Measurements from ENCODE around the gene FAM135A. TPM values are rescaled to one million over a fixed set of nuclear protein-coding genes. Genes with fewer than 3 reads are reported as not detected.
"Not testable (repeated sequence)": the region's sequence is repeated elsewhere in the genome, so short reads cannot be mapped to it uniquely, and the experiment has no call there.

FAM135A gene
- total and polyA plus RNA-seq, 2 donors (not counting 1 experiment from before 2014, with no cell fraction given): 3.9 to 30.6 TPM

DNA sequence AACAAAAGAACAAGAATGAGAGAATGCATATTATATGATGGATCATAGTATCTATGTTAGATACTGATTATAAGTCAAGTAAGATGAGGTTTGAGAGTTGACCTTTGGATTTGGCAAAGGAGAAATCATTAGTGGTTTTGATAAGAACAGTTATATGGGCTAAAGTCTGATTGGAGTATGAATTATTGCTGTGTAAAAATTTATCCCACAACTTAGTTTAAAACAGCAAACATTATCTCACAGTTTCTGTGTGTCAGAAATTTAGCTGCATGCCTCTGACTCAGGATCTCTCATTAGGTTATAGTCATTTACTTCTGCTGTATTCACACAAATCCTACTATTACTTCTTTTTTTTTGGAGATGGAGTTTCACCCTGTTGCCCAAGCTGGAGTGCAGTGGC is 56.7 kb downstream of the FAM135A start:
- no peaks in the 10 kb centered on the region for H3K79me2 ChIP-seq (ENCODE audit: control insufficient read depth, insufficient read depth, low read length)
- no peak overlapping the region for H3K4me2 ChIP-seq (replicated peaks; ENCODE audit: low read depth, low read length, poor library complexity, severe bottlenecking)
- H3K36me3 ChIP-seq (replicated peaks in 1 of 2; ENCODE audit: control extremely low read depth in 1 of 2, control insufficient read depth in 1 of 2, extremely low read depth in 1 of 2, insufficient read depth in 2 of 2, low read length in 1 of 2): peaks cover 0 to 12% of the 10 kb centered on the region in 2 experiments
- POLR2A ChIA-PET: no interaction called here
- H3K9me3 ChIP-seq (ENCODE audit: control extremely low read depth in 1 of 3, control insufficient read depth in 2 of 3, insufficient read depth in 1 of 3, low read length in 2 of 3): no peaks in the 10 kb centered on the region
- no peak overlapping the region for H3K4me3 ChIP-seq (ENCODE audit: control extremely low read depth in 1 of 5, extremely low read depth in 1 of 5, insufficient read depth in 1 of 5, low read depth in 2 of 5, low read length in 4 of 5)
- no peak overlapping the region for H3K27ac Mint-ChIP-seq
- H3K9ac ChIP-seq (ENCODE audit: low read length): no peak overlapping the region
- H3K4me1 ChIP-seq (ENCODE audit: control insufficient read depth in 2 of 2, insufficient read depth in 2 of 2, low read length in 2 of 2): no peaks in the 10 kb centered on the region
- no peak overlapping the region for H2AFZ ChIP-seq (ENCODE audit: insufficient read depth, low read depth, low read length, poor library complexity, severe bottlenecking)
- H3K4me1 Mint-ChIP-seq: no peaks in the 10 kb centered on the region
- H3K27me3 ChIP-seq (replicated peaks in 1 of 4; ENCODE audit: control extremely low read depth in 1 of 4, control insufficient read depth in 3 of 4, insufficient read depth in 4 of 4, low read length in 3 of 4): no peaks in the 10 kb centered on the region
- H3K27me3 Mint-ChIP-seq: no peaks in the 10 kb centered on the region
- intact Hi-C loops (cut with micrococcal nuclease): no loop called here
- no peak overlapping the region for H3K27ac ChIP-seq (ENCODE audit: low read length in 2 of 2)
- DNase-seq: no peak
- no peak for ATAC-seq (ENCODE audit: low read depth)
- CTCF ChIA-PET: no interaction called here
- H4K20me1 ChIP-seq (ENCODE audit: control insufficient read depth, insufficient read depth, low read length, poor library complexity, severe bottlenecking): no peaks in the 10 kb centered on the region
- H3K4me3 Mint-ChIP-seq: no peak overlapping the region
- TF ChIP-seq, protein P1, sequence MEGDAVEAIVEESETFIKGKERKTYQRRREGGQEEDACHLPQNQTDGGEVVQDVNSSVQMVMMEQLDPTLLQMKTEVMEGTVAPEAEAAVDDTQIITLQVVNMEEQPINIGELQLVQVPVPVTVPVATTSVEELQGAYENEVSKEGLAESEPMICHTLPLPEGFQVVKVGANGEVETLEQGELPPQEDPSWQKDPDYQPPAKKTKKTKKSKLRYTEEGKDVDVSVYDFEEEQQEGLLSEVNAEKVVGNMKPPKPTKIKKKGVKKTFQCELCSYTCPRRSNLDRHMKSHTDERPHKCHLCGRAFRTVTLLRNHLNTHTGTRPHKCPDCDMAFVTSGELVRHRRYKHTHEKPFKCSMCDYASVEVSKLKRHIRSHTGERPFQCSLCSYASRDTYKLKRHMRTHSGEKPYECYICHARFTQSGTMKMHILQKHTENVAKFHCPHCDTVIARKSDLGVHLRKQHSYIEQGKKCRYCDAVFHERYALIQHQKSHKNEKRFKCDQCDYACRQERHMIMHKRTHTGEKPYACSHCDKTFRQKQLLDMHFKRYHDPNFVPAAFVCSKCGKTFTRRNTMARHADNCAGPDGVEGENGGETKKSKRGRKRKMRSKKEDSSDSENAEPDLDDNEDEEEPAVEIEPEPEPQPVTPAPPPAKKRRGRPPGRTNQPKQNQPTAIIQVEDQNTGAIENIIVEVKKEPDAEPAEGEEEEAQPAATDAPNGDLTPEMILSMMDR (IDR thresholded peaks at IDR 0.05): no peak
- TF ChIP-seq EZH2 (IDR thresholded peaks at IDR 0.05; ENCODE audit: borderline replicate concordance, insufficient read depth, low read depth, low read length, poor library complexity, severe bottlenecking): no peak
- H3K9me3 Mint-ChIP-seq (ENCODE audit: insufficient read depth): peaks cover 2% of the 10 kb centered on the region

DNA sequence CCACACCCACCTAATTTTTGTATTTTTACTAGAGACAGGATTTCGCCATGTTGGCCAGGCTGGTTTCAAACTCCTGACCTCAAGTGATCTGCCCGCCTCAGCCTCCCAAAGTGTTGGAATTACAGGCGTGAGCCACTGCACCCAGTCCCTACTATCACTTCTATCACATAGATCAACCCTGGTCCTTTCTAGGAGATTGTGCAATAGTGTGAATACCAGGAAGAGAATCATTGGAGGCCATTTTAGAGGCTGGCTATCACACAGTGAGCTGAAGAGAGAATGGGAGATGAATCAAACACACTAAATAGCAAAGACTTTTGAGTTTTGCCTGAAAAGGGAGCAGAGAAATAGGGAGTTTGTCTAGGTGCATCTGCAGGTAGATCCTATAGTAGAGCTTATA is 57.2 kb downstream of the FAM135A start:
- POLR2A ChIA-PET; ATAC-seq (ENCODE audit: low read depth); H3K79me2 ChIP-seq (ENCODE audit: control insufficient read depth, insufficient read depth, low read length); H2AFZ ChIP-seq (ENCODE audit: insufficient read depth, low read depth, low read length, poor library complexity, severe bottlenecking); H3K4me1 ChIP-seq (ENCODE audit: control insufficient read depth in 2 of 2, insufficient read depth in 2 of 2, low read length in 2 of 2); H3K9me3 Mint-ChIP-seq (ENCODE audit: insufficient read depth); H3K27me3 Mint-ChIP-seq; H3K4me3 Mint-ChIP-seq; H4K20me1 ChIP-seq (ENCODE audit: control insufficient read depth, insufficient read depth, low read length, poor library complexity, severe bottlenecking); H3K27ac ChIP-seq (ENCODE audit: low read length in 2 of 2); H3K4me1 Mint-ChIP-seq; H3K27me3 ChIP-seq (replicated peaks in 1 of 4; ENCODE audit: control extremely low read depth in 1 of 4, control insufficient read depth in 3 of 4, insufficient read depth in 4 of 4, low read length in 3 of 4); DNase-seq; H3K4me2 ChIP-seq (replicated peaks; ENCODE audit: low read depth, low read length, poor library complexity, severe bottlenecking); H3K27ac Mint-ChIP-seq; H3K9ac ChIP-seq (ENCODE audit: low read length); H3K9me3 ChIP-seq (ENCODE audit: control extremely low read depth in 1 of 3, control insufficient read depth in 2 of 3, insufficient read depth in 1 of 3, low read length in 2 of 3); intact Hi-C loops (cut with micrococcal nuclease); H3K4me3 ChIP-seq (ENCODE audit: control extremely low read depth in 1 of 5, extremely low read depth in 1 of 5, insufficient read depth in 1 of 5, low read depth in 2 of 5, low read length in 4 of 5): not testable (repeated sequence)
- WGBS (ENCODE audit: insufficient coverage): no CpG with 5 or more reads among the region's 3 CpGs
- CTCF ChIA-PET: interaction anchor here (0.9 kb wide), 1 partner anchor 11 kb away, joined by 3 read pairs; no protein-coding TSS in a partner anchor
- peaks cover 0 to 12% of the 10 kb centered on the region in 2 experiments for H3K36me3 ChIP-seq (replicated peaks in 1 of 2; ENCODE audit: control extremely low read depth in 1 of 2, control insufficient read depth in 1 of 2, extremely low read depth in 1 of 2, insufficient read depth in 2 of 2, low read length in 1 of 2)

All from B cell (primary cell).